HG02973 (cell line): Measurements from ENCODE around the gene GRIA2.
"Not testable (repeated sequence)": the region's sequence is repeated elsewhere in the genome, so short reads cannot be mapped to it uniquely, and the experiment has no call there.

Source experiments
- ATAC-seq: cut with Tn5 transposase; IDR thresholded peaks from one replicate; pipeline ENCODE4 v1.9.1; 2021; ENCODE audit warnings: moderate library complexity; ENCODE audit not compliant: unreplicated experiment

Gene GRIA2

DNA sequence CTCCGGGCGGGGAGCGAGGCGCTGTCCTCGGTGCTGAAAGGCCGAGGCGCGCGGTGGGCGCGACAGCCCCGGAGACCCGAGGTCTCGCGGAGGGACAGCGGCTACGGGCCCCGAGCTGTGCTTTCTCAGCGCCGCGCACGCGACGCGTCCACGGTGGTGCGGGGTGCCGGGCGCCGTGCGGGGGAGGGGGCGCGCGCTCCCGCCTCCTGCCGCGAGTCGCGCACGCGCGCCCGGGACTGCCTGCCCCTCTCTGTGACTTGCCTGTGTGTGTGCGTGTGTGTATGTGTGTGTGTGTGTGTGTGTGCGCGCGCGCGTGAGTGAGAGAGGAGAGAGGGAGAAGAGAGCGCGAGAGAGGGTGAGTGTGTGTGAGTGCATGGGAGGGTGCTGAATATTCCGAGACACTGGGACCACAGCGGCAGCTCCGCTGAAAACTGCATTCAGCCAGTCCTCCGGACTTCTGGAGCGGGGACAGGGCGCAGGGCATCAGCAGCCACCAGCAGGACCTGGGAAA, at the start of gene GRIA2:
TSS of gene GRIA2 (plus strand) at position 358 of the 511 bp plus-strand sequence. CDS start 315 bp downstream, outside the sequence.
- ATAC-seq: peak; percentile 62

DNA sequence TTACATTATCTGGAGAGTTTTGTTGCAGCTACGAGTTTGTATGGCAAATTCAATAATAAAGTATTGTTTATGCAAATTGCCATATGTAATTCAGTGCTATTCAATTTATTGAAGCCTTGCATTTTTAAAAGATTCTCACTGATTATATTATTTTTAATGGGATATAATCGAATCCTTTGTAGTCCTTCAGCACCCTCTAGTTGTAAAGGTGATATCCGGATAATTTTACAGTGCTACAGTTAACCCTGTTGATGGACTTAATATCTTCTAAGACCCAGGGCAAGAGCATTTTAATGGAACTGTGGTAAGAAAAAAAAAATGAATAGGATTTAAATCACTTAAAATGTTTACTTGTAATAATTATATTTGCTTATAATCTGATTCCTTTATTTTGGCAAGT, 48.5 kb upstream of the GRIA2 start:
- no peak for ATAC-seq

DNA sequence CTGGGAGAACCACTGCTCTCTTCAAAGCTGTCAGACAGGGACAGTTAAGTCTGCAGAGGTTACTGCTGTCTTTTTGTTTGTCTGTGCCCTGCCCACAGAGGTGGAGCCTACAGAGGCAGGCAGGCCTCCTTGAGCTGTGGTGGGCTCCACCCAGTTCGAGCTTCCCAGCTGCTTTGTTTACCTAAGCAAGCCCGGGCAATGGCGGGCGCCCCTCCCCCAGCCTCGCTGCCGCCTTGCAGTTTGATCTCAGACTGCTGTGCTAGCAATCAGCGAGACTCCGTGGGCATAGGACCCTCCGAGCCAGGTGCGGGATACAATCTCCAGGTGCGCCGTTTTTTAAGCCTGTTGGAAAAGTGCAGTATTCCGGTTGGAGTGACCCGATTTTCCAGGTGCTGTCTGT, 40.3 kb upstream of the GRIA2 start:
- ATAC-seq: not testable (repeated sequence)

- ATAC-seq: no peak
Observed at GRCh38 chr4:157184300-157184699, 36.2 kb upstream of the GRIA2 start.

DNA sequence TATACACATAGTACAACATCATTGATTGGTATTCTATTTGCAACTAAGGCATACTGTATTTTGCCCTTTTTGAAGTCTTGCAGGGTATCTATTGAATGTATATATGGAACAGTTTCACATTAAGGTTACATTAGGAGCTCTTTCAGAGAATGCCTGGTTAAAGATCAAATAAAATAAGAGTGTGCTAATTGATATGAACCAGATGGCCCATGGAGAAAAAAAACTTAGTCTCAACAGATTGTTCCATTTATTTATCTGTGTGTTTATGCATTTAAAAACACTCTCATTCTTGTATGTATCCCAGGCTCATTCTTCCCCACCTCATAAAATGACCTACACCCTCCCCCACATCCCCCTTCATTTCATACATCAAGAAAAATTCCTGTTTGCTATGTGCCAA, 35.2 kb upstream of the GRIA2 start:
- no peak for ATAC-seq

- ATAC-seq: no peak
Observed at GRCh38 chr4:157195374-157195773, 25.2 kb upstream of the GRIA2 start.

DNA sequence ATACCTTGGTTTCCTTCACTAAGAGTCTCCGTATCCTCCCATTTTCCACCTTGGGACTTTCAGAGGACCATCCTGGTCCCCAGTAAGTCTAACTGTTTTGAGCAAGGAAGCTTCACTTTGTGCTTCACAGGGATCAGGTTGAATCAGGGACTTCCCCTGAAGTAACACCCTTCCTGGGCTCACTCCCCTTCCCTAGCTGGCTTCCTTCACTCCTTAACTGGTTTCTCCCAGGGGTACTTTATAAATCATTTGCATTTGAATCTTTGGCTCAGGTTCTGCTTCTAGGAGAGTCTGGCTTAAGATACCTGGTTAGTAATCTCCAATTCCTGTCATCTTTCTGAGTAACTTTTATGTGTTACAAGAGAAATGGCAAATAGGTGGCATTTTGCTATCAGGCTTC, 24.5 kb upstream of the GRIA2 start:
- ATAC-seq: no peak

DNA sequence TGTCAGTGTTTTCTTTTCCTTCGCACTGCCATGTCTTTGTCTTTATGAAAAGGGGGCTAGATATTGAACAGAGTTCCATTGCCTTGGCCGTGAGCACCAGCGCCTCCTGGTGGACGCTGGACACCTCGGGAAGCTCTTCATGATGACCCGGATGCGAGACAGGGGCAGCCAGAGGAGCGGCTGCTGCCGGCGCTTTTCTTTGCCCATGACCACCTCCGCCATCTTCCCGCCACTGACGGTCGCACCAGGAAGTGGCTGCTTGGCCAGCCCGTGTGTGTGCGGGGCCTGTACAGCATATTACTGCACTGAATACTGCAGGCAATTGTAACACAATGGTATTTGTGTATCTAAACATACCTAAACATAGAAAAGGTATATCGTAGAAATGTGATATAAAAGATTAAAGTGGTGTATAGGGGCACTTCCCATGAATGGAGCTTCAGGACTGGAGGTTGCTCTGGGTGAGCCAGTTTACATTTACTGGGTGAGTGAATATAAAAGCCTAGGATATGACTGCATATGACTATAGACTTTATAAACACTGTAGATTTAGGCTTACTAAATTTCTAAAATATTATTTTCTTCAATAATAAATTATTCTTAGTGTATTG, 15.8 kb upstream of the GRIA2 start:
- ATAC-seq: peak; percentile 70

DNA sequence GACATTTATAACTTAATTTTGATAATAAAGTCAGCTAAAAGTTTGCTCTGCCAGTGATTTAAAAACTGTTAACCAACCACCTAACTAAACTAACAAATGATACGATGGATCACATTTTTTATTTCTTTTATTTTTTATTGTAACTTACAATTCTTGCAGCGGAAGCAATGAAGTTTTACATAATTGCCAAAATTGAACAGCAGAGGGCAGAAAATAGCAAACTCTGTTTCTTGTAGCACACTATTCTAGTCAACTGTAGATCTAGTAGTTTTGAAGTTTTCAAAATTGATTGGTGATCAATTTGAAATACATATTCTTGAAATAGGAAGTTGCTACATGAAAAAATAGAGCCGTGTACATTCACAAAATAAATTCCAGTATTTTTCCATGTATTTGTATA, 2.8 kb upstream of the GRIA2 start:
- ATAC-seq: no peak

DNA sequence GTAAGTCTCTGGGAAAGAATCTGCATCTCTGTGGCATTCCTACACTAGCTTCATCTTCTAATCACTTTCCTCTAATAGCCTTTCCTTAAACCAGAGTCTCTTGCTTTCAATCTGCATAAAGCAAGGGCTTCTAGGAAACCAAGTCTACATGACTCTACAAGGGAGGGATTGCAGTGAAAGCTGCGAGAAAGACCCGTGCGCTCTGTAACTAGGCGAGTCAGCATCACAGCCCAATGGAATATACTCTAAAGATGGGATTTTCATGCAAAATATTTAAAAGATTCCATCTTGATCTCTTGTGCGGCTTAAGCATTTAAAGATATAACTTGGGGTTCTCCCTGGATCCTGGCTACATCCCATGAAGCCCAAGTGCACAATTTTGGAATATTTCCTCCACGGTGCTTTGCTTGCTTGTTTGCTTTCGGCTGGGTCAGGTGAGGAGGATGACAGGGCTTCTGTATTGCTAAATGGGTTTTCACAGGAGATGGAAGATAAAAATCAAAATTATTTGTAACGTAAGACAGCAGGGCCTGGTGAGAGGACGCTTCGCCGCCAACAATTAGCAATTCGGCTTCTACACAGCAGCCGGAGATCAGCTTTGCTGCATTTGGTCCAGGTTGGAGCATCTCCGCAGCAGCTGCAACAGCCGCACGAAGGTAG, 687 bp upstream of the GRIA2 start:
- no peak for ATAC-seq

GRCh38 chr4:157221426-157221894, 932 bp downstream of the GRIA2 start:
- no peak for ATAC-seq

GRCh38 chr4:157221895-157222770, 1.6 kb downstream of the GRIA2 start:
- ATAC-seq: no peak

GRCh38 chr4:157222771-157223160, 2.2 kb downstream of the GRIA2 start:
- ATAC-seq: no peak

GRCh38 chr4:157223456-157223855, 2.9 kb downstream of the GRIA2 start:
- no peak for ATAC-seq

DNA sequence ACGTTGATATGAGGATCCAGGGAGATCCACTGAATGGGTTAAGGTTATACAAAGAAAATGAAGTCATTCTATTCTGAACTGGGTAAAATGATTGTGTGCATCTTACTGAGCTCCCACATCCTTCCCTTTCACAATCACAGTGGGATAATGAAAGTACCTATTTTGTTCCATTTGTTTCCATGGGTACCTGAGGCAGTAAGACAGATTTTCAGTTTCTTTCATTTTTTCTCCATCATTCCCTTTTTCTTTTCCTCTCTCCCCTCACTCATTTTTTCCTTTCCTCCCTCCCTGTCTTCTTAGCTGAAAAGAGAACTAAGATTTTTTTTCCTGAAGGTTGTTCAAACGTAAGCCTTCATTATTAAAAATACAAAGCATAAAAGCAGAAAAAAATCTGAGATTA, 4.6 kb downstream of the GRIA2 start:
- ATAC-seq: no peak

DNA sequence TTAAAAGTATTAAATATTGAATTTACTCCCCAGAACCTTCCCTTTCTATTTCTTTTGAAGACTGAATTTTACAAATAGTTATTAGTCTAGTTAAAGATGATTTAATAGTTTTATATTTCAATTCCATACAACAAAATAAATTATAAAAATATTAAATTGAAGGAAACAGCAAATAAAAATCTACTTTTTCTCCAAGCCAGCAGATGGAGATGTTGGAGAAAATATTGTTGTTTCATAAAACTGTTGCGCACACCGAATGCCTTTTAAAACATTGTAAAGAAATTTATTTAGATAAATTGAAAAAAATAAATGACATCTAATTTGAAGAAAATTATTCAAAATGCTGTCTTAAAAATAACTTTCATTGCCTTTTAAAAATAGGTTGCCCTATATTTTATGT, 5.5 kb downstream of the GRIA2 start:
- no peak for ATAC-seq

DNA sequence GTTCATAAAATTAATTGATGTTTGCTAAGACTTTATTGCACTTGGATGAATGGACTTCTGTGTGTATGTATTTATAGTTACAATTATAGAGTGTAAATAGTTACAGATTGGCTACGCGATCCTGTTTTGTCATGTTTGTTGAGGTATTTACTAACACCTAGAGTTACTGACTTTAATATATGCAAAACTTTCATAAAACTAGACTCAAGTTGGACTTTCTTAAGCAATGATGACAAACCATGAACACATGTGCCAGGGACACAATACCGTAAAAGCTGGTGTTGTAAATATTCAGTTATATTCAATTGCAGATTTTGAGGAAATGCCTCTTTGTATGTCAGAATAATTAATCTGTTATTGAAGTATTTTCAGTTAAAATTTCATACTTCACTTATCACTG, 6.1 kb downstream of the GRIA2 start:
- no peak for ATAC-seq

DNA sequence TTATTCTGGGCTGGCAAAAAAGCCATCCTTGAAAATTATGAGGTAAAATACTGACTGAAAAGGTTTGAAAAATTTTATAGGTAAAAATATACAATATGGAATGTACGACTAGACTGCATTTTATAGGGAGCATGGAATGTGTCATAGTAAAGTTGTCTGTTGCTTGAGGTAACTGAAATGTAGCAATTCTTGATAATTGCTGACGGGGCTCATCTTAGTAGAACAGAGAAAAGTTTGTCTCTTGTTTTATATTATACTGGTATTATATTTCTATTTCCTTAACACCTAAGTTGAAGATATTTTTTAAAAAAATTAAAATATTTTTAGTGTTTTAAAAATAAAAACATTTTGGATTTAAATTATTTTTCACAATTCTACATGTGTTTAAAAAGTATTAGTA, 11.0 kb downstream of the GRIA2 start:
- ATAC-seq: no peak

GRCh38 chr4:157242871-157243270, 22.3 kb downstream of the GRIA2 start:
- no peak for ATAC-seq

DNA sequence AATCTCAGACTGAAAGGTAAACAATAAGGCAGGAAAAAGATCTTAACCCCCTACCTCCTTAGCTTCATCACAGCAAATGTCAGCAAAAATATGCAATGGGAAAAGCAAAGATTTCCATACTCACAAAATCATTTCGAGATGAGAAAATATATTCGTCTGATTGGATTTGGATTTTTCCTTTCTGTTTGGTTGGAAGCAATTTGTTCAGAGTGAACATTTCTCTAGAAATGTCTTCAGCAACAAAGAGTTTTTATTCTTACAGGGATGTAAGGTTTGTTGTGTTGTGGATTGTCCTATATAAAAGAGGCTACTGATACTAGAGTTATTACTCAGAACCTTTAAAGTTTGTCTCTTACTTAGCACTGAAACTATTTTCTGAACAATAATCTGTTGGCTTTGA, 23.8 kb downstream of the GRIA2 start:
- ATAC-seq: no peak

GRCh38 chr4:157245351-157245750, 24.8 kb downstream of the GRIA2 start:
- no peak for ATAC-seq

DNA sequence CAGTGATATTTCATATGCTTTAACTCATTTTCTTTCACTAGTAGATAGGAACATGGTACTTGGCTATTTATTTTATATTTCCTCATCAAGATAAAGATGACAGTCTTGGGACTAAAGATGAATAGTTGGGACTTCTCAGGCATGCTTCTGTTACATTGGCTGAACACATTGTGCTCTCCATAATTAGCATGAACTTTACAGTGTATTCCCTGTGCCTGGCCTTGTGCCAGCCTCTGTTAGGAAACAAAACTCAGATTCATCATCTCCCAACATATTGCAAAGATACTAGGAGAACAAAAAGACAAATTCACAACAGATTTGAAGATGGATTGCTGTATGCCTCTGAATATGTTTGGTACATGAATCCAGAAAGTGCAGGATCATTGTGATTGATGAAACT, 26.4 kb downstream of the GRIA2 start:
- ATAC-seq: no peak
